Activated CD4-positive, CD25-positive, alpha-beta regulatory T cell treated with anti-CD3 and anti-CD28 coated beads, Interleukin-2, amount 50 U/mL, for 24 hours (primary cell): ENCODE data around the gene CGNL1.

ENCODE experiments used
- ATAC-seq, 2 donors: fragments of 150-1000 bp; cut with Tn5 transposase; one replicate each; pipeline ENCODE4 v1.10.0; 2021; ENCODE audit warnings: mild to moderate bottlenecking in 1 of 2, moderate library complexity in 1 of 2

CGNL1 gene

DNA sequence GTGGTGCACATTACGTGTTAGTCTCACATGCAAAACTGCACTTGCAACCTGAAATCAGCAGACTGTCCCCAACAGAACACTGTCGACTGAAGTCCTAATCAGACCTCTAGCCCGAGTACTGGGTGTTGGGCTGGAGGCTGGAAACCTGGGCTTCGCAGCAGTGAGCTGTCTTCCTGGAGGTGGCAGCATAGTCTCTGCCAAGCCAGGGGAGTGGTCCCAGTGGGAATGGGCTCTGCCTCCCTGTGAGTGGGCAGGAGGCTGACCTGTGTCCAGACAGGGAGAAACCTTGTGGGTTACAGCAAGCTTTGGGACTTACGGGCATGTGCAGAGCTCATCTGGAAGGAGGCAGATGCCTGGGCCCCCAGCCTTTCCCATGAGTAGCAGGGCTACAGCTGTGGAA, 177.2 kb downstream of the CGNL1 start:
- ATAC-seq = no peak

DNA sequence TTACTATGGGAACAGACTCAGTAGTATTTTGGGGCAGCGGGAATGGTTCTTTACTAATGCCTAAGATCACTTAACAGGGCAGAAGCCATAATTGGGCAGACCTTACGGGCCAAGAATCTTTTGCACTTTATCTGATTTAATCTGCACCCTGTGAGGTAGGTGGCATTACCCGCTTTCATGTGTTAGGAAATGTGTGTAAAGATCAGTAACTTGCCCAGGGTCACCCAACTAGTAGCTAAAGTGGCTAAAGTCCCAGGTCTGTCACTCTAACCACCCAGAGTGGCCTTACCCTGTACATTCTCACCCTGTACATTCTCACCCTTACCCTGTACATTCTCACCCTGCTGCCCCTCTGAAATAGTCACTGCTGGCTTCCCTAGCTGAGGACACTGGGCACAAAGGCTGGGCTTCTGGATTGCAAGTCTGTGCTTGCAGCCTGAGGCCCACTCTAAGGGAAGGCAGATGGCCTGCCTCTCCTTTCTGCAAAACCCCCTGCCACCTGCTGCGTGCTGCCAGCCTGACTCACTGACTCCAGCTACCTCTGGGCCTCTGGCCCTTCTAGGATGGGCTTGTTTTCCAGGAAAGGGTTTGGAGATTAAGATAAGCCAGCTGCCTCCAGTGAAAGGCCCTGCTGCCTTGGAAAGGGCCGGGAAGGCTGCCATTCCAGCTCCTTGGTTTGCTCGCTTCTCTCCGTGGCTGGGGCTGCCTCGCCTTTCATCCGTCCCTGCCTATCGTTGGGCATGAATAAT, 177.9 kb downstream of the CGNL1 start:
- ATAC-seq = no peak

DNA sequence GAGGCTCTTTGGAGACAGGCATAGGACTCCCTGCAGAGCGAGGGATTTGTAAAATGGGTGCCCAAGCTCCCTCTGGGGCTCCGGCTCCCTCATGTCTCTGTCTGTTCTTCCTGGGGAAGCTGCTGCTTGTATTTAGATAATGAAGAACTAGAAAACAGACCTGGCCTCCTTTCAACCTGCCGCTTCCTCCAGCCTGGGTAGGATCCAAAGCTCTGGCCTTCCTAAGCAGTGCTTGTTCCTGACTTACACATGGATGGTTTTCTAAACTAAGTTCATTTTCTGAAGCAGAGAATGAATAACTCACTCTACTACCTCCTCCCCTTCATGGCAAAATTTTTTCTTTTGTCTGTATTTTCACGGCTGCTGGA, 178.5 kb downstream of the CGNL1 start:
- no peak for ATAC-seq

DNA sequence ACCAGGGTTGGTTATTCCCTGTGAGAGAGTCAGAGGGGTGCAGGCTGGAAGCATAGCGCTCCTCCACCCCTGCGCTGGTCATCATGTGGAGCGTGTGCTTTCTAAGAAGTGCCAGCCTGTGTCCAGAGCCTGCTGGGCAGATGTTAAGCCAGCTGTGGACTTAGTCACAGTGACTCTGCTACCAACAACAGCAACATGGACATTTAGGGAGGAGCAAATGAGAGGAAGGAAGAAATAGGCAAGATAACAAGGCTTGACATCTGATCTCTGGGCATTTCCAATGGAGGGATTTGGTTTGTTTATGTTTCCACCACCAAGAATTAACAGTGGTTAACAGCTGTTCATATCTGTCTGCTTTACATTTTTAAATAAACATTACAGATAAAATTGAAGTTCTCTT, 179.0 kb downstream of the CGNL1 start:
- no peak for ATAC-seq

DNA sequence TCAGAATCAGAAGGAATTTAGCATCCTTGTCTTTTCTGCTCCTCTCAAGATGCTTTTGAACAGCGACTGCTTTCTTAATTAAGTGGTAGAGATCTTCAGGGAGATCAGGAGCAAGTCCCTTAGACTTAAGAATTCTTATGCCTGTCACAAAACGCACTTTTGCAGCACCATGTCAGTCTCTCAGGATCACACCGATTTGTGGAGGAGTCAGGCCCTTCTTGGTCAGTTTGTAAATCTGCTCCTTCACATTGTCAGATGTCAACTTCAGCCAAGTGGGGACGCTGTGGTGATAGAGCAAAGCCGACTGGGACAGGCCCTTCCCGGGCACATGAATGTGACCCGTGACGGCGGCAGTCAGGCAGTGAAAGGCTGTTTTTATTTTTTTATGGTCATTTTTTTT, 179.7 kb downstream of the CGNL1 start:
- ATAC-seq = no peak

DNA sequence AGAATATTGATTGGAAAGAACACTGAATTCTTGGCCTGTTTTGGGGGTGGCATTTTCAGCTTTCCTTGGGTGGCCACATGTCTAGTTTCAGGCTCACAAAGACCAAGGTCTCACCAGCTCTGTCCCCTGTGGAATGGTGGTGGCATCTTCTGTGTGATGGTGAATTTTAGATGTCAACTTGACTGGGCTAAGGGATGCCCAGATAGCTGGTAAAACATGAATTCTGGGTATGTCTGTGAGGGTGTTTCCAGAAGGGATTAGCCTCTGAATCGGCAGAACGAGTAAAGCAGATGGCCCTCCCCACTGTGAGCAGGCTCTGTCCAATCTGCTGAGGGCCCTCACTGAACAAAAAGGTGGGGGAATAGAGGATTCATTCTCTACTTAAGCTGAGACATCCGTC, 181.0 kb downstream of the CGNL1 start:
- ATAC-seq = no peak

DNA sequence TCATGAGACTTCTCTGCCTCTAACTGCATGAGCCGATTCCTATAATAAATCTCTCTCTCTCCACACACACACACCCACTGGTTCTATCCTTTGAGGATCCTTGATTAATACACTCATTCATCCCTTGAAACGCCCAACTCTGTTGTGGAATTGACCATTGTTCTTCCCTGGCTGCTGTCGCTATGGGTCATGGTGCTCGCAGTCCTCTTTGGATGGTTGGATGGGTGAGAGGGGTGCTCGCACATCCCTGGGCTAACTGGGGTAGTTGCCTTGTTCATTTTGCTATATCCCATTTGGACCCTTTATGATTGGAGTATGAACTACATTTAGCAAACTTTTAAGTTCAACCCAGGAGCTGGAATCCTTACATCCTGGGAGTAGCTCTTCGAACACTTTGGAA, 181.5 kb downstream of the CGNL1 start:
- no peak for ATAC-seq

DNA sequence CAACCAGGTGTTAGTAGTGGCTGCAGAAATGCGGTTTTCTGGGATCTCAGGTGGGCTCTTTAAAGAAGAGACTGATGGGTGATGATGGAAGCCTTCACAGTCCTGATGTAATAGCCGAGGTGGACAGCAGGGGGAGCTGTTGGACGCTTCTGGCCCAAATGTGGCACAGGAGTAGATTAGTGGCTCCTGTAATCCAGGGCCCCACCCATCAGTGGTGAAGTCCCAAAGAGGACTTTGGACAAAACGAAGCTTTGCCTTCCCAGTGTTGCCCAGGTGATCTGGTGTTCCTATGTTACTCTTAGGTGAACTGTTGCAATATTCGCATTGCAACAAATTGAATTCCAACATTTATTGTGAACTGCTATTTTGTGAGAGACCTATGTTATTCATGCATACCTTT, 183.6 kb downstream of the CGNL1 start:
- peak in 1 of 2 donors; percentile 23 for ATAC-seq

DNA sequence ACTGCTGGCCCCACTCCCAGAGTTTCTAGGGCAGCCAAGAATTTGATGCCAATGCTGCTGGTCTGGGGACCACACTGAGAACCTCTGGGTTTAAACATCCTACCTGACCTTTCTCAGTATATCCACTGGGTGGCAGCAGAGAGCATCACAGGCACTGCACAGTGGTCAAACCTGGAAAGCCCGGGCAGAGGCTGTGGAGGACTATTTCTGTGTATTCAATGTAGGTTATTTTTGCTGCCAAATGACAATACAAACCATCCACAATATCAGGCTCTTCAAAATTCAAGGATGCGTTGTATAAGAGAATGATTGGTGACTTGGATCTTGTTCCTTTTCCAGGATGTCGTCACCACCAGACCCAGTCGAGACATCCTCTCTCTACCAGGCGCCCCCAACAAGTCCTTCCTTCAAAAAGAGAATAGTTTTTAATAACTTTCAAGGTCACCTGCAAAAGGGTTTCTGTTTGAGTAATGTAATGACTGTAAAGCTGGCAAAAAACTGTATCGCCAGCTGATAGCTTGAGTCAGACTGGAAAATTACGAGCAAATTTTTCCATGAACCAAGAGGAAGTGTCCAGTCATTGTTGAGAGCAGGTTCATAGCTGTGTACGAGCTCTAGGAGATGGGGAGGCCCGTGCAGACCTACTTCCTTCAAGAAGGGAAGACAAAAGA, 184.9 kb downstream of the CGNL1 start:
- peak; percentile 80 to 84 for ATAC-seq

DNA sequence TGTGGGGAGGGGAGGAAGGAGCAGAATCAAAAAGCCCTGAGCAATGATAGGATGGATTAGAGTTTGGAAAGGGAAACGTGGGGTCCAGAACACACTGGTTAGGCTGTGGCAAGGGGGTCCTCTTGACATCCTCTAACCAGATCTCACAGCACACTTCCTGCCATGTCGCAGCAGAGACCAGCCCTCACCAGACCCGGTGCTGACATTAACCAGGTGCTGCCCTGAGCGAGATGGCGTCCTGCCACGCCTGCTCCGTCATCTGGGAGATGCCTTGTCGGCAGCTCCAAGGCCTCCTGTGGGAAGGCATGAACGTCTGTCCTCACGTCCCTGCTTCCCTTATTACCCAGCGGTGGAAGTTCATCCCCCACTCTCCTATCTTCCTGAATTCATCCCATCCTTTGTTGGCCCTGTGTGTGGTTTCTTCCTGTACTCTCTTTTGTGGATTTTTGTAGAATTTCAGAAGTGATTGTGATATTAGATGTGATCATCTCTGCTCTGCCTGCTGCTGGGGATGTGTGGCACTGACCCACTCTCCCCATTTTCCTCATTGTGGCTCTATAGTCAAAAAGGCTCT, 186.0 kb downstream of the CGNL1 start:
- ATAC-seq = no peak

DNA sequence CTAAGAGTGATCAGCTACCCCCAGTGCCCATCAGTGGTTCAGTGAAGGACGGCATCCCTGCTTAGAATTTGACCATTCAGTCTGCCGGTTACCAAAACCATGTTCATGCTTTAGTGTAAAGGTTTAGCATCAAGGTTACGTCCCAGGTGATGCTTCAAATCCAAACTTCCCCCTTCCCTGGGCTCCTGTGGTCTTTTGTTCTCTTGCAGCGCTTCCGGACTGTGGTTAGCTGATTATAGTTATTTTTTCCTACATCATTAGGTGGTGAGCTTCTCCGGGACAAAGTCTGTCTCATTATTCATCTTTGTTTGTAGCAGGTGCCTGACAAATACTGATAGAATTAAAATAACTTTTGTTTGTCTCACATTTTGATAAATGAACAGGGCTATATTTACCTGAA, 187.1 kb downstream of the CGNL1 start:
- ATAC-seq = no peak

DNA sequence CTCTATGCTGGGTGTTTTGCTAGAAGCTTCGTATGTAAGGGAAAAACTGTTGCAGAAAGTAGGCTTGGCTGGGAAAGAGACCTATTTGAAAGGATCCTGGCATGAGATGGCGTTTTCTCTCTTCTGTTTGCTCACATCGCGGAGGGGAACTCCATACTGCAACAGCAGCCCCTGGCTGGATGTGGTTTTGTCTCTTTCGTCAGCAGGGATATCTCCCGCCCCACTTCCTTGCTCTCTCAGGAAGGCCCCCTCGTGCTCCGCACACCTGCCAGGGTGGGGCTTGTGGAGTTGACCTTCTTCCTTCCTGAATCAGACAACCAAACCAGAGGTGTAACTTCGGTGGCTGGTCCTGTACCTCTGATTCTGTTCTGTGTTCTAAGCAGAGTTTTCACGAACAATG, 189.0 kb downstream of the CGNL1 start:
- ATAC-seq = no peak

DNA sequence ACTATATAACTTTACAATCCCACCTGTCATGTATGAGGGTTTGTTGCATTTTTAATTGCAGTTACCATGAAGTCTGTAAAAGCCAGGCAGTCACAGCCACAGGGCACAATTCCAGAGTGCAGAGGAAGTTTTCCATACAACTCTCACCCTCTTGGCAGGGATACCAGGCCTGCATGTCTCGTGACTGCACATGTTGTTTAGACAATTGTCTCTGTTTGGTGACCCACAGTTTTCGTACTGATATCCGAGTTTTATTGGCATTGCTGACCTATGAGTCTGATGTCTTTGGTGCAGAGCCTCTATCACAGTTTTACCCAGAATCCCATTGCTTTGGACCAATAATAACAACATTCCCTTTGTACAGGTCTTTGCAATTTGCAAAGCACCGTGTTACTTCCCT, 190.5 kb downstream of the CGNL1 start:
- no peak for ATAC-seq

DNA sequence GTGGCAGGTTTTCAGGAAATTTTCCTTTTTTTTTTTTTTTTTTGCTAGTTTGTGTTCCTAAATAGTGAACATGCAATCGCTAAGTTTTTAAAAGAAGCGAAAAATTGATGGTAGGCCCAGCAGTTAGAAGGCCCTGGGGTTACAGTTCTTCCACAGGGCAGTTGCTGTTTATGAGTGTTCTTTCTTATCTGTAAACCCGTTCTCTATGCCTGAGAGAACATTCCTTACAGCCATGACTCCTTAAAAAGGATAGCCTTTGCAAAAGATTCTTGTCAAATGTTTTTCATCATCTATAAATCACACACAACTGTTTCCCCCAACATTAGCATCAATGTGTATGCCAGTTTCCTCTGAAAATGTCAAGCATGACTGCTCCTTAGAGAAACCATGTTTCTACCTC, 191.6 kb downstream of the CGNL1 start:
- ATAC-seq = no peak

DNA sequence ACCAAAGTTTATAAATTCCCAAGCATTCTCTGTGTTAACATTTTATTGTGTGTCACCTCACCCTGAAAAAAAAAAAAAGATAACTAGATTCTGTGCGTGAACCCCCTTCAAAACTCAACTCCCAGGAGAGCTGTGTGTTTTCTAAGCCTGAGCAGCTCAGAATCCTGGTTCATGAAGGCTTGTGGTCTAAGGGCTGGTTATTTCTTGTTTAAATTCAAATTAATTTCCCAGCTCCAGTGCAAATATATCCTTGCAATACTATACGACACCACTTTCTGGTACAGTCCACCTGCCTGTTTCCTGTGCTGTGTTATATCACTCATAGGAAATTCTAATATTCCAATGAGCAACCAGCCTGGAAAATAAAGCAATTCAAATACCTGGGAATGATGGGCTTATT, 192.0 kb downstream of the CGNL1 start:
- no peak for ATAC-seq

DNA sequence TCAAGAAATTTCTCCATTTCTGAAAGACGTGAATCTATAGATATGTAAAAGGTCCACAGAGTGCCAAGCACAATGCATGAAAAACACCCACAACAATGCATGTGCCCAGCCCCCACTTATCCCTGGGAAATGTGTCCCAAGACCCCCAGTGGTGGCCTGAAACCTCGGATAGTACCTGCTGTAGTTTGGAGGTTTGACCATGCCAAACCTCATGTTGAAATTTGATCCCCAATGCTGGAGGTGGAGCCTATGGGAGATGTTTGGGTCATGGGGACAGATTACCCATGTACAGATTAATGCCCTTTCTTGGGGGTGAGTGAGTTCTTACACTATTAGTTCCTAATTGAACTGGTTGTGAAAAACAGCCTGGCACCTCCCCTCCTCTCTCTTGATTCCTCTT, 194.0 kb downstream of the CGNL1 start:
- no peak for ATAC-seq

DNA sequence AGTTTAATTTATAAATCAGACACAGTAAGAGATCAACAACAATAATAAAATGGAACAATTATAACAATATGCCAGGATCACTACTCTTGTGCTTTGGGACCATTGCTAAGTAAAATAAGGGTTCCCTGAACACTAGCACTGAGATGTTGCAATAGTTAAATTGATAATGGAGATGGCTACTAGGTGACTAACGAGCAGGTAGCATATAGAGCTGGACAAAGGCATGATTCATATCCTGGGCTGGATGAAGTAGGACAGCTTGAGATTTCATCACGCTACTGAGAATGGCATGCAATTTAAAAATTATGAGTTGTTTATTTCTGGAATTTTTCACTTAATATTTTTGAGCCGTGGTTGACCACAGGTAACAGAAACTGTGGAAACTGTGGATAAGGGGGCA, 194.7 kb downstream of the CGNL1 start:
- no peak for ATAC-seq

DNA sequence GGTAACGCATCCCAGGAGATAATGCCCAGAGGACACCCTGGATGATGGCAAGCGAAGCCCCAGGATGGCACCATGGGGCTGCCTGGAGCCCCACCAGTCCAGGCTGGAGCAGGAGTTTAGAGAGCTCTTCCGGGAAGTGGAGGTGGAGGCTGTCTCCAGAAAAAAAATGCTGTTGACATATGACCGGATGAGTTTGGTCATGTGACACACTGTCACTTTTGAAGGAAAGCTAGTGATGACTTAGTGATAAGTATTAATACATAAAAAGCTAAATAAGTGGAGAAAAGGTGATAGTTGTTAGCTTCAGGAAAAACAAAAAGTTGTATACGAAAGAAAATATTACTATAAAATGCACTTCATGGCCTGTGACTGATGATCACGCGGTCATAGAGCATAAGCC, 195.4 kb downstream of the CGNL1 start:
- ATAC-seq = no peak

DNA sequence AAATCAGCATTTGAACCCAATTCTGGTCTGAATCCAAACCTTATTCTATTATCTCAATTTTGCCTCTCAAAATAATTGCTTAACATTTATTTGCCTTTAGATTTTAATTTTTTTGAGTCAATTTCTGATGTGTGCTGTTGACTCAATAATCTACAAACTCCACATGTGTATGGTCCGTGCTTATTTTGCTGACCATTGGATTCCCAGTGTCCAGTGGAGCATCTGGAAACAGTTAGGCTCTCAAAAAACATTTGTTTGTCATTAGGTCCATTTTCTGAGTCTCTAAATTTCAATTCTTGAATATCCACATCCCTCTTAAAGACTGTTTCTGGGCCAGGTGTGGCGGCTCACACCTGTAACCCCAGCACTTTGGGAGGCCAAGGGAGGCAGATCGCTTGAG, 196.2 kb downstream of the CGNL1 start:
- no peak for ATAC-seq

DNA sequence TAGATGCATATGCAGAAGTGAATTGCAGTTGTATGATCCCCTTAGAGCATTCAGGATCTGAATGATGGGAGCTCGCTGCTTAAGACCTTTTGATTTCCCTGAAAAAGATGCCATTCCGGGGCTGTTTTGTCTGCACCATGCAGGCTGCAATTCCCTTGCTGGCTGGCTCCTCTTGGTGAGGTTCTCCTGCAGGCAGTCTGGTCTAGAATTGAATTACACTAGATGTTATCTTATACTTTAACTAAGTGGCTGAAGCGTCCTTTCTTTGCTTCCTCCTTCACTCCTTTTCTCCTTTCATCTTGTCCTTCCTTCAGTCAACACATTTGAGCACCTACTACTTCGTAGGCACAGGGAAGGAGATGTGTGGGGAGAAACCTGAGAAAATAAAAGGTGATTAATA, 196.8 kb downstream of the CGNL1 start:
- ATAC-seq = no peak

DNA sequence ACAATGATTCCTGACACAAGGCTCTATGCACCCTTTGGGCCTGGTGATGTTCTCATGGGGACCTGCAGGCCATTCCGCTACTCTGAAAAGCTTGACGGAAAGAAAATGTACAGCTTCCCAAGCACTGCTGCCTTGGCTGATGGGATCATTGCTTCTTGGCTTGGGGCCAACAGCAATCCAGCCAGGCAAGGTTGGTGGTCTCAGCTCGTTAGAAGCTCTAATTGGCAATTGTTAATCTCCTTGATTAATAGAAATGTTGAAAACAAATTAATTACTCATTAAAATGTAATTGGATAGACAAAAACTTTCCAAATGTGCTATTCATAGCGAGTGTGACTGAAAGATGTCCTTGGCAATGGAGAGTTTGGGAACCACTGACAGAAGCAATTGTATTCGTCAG, 199.1 kb downstream of the CGNL1 start:
- ATAC-seq = no peak

DNA sequence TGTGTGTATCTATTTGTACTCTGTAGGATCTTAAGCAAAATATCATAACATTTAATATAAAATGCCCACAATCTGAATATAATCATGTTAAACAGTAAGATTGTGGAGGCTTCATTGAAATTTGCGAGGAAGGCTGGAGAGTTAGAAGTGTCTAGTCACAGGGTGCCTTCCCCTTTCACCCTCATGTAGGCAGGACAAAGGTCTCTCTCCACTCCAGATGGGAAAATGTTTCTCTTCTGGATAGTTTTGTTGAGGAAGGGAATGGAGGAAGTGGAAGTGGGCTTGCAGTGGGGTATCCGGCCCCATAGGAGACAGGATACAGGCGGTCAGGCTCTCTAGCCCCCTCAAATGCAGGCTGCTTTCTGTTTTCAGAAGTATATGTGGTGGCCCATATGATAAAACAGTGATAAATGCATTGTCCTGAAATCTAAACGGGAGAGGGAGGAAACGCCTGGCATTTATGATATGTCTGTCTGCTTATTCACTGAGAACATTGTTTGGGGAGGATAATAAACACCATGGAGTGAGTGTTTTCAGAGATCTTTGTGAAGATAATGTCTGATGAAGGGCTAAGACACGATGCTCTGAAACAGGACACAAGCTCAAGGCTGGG, 202.1 kb downstream of the CGNL1 start:
- ATAC-seq = no peak

DNA sequence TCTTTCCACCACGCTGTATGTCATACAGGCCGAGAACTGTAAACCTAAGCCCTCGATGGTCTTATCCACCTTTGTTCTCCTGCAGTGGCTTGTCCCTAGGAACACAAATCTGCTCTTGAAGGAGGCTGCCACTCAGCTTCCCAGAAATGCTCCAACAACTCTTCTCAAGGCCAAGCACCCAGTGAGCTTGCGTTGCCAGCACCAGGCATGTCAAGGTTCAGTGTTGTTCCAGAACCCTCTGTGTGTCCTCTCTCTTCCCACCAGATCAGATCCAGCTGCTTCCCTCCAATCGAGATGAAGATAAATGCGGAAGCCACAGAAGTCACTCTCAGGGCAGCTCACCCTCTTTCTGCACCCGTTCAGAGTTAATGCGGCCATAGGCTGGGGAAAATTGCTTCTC, 204.1 kb downstream of the CGNL1 start:
- ATAC-seq = no peak

DNA sequence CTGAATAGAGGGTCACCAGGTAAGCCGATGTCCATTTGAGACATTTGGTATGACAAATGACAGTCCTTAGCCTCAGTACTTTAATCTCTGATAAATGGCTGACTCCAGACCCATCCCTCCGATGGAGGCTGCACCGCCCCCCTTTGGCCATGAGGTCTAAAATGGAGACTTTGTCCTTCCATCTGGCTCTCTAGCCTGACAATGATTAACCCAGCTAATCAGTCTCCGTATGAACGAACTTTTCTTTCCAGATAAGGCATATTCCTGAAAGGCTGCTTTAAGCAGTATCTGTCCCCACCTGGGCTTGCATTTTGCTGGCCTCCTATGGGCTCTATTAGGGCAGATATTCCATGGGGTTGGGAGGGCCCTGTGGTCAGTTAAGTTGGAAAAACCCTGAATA, 204.6 kb downstream of the CGNL1 start:
- ATAC-seq = no peak
